Left lobe of liver (tissue), 2 donors: ENCODE data around the gene CACNA1A. TPM values are rescaled to one million over a fixed set of nuclear protein-coding genes. Genes with fewer than 3 reads are reported as not detected.

Source experiments
- ATAC-seq: fragments of 200-7000 bp; cut with Tn5 transposase; one replicate; pipeline ENCODE4 v1.9.1; 2020; ENCODE audit warnings: mild to moderate bottlenecking, moderate library complexity
- DNase-seq: peaks from one replicate; pipeline ENCODE4 v3.0.0-alpha.2; 2020; ENCODE audit warnings: low spot score
- total RNA-seq: library from RNA; stranded (reverse); gene quantifications from one replicate; pipeline ENCODE4 v1.2.1, GENCODE V29; 2021
- donor health status: DM: no; HTN: no; CAD: no; lungs with moderate emphysema.
- donor health status: DM: no; HTN: yes; CAD: no.

Gene CACNA1A
- total RNA-seq, 1 donor from 2014 or later, result 0.30 TPM

DNA sequence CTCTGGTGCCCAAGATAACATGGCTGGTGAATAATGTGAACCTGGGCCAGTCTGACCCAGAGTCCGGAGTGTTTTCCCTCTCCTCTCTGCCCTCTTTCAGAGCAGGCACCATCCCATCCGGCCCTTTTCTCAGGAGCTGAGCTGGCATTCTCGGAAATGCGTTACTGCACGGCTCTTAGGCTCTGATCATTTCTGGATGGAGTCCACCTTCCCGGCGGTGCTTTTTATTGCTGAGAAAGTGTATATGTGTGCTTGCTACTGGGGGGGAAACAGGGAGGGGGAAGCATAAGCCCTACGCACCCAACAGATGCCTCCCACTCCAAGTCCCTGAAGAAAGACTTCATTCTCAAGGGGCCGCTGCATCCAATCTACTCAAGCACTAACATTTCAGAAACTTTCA, 6.6 kb downstream of the CACNA1A start:
- no peak for DNase-seq
- no peak for ATAC-seq

DNA sequence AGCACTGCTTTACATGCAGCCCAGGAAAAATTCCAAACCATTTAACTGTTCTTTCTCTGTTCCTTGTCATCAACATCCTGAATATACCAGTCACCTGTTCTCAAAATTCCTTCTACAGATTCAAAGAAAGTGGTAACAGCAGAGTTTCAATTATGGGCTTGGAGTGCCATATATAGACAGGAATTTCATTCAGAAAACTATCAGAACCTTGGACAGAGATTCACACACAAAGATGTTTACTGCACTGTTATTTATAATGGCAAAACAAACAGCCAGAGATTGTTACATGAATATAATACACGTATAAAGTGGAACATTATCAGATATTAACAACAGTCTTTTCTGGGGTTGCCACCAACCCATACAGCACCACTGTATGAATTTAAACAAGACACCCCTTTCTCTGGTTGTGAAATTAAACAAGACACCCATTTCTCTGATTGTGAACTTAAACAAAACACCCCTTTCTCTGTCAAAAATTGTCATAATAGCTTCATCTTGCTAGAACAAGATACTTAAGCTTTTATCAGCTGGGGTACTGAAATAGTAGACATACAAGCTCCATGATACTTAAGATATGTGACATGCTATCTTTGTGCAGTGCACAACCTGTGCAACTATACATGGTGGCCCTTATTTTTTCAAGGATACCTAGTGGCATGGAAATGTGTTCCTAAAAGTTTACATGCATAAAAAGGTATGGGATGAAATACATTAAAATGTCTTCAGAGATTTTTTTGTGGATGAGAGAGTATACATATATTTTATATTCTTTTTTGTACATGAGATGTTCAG, 12.6 kb downstream of the CACNA1A start:
- no peak for ATAC-seq

DNA sequence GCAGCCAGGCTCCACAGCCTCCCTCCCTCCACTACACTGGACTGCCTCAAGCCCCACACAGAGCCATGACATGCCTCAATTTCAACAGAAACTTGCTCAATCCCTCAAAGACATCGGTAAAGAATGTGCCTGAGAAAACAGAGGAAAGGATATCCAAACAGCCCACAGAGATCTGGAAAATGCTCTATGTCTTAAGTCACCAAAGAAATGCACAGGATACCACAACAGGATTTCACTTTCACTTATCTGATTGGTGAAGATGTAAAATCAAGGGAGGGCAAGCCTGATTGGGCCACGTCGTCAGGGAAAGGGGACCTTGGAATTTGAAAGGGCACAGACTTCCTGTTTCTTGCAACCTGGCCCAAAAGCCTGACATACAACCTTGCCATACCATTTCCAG, 14.2 kb downstream of the CACNA1A start:
- ATAC-seq, result no peak

More for the DNA sequence above, 12.6 kb downstream of the CACNA1A start:
- DNase-seq, result no peak

GRCh38 chr19:13487985-13488384, 18.3 kb downstream of the CACNA1A start:
- ATAC-seq (no peak), DNase-seq (no peak)

More for the DNA sequence above, 14.2 kb downstream of the CACNA1A start:
- DNase-seq, result no peak

- ATAC-seq (no peak), DNase-seq (no peak)
Measured at GRCh38 chr19:13484166-13484565, 22.1 kb downstream of the CACNA1A start.

DNA sequence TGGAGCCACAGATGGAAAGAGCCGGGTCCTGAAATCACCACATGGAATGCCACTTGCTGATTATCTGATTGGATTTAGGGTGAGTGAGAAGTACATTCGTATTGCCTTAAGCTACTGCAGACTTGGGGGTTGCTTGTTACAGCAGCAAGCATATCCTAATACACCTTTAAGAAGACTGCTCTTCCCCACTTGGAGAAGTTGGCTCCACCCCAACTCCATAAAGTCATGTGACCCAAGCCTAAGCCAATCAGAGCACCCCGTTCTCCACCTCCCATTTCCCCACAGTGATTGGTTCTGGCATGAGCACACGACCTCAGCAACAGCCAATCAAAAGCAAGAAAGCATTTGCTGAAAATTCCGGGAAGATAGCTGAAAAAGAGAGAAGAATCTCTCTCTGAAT, 23.1 kb downstream of the CACNA1A start:
- ATAC-seq, result no peak

GRCh38 chr19:13478576-13478975, 27.7 kb downstream of the CACNA1A start:
- DNase-seq (no peak), ATAC-seq (no peak)

More for the DNA sequence above, 23.1 kb downstream of the CACNA1A start:
- DNase-seq, result no peak

- no peak for DNase-seq
Measured at GRCh38 chr19:13476071-13476470, 30.2 kb downstream of the CACNA1A start.

GRCh38 chr19:13475044-13475443, 31.2 kb downstream of the CACNA1A start:
- ATAC-seq (no peak), DNase-seq (no peak)

More at GRCh38 chr19:13476071-13476470, 30.2 kb downstream of the CACNA1A start:
- ATAC-seq, result no peak

DNA sequence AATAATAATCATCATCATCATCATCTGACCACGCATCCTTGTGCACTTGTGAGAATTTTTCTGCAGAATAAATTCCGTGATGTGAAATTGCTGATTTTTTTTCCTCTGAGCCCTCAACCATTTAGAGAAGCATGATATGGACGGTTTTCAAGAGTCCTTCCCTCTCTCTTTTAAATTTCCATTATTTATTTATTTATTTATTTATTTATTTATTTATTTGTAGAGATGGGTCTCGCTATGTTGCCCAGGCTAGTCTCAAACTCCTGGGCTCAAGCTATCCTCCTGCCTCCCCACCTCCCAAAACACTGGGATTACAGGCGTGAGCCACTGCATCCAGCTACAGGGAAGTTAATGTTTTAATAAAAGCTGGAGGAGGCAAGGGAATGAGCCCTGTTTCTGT, 39.6 kb downstream of the CACNA1A start:
- DNase-seq (no peak), ATAC-seq (no peak)

GRCh38 chr19:13463296-13463695, 43.0 kb downstream of the CACNA1A start:
- ATAC-seq, result no peak
- no peak for DNase-seq

GRCh38 chr19:13461536-13461935, 44.7 kb downstream of the CACNA1A start:
- DNase-seq, result no peak
- no peak for ATAC-seq

DNA sequence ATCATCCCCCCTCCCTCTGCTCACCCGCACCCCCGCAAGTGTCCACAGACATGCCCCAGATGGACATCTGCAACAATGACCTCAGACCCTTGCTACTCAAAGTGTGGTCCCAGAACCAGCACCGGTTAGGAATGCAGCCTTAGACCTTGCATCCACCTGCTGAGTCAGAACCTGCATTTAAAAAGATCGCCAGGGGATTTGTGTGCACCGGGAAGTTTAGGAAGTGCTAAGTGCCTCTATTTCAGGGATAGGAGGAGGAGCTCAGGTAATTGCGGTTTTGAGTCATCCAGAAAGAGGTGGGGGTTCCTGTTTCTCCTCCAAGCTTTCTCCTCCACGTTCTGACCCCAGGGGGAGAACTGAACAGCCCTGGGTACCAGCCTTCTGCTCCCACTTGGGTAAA, 46.2 kb downstream of the CACNA1A start:
- ATAC-seq (no peak), DNase-seq (no peak)

DNA sequence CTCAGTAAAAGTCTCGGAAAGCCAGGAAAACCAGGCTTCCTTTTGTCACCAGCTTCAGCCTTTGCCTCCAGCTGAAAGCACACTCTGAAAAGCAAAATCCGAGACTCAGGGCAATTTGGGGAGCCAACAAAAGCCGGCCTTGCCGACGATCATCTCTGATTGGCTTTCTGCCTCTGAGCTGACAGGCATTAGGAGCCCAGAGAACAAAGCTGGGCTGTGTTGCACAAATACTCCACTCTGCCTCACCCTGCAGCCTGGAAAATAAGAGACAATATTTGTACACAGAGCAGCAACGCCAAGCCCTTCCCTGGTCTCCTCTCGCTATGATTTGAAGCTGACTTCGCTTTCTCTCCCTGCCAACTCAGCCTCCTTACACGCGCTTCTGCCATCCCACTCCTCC, 46.9 kb downstream of the CACNA1A start:
- DNase-seq (no peak), ATAC-seq (no peak)

DNA sequence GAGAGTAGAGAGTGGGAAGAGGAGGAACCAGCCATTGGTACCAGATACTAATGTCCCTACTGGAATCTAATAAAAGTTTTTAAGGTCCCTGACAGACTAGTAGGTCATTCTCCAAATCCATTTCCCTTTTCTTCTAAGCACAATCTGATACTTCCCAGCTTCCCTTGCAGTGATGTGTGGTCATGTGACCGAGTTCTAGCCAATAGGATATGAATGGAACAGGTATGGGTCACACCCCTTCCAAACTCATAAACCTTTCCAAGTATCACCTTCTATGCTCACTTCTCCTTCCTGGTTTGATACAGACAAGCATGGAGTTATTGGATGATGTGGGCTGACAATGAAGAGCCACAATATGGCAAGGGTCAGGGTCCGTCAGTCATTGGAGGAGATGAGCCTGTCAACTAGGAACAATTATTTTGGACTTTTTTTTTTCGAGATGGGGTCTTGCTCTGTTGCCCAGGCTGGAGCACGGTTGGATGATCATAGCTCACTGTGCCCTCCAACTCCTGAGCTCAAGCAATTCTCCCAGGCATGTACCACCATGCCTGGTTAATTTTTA, 54.8 kb downstream of the CACNA1A start:
- ATAC-seq, result no peak
- DNase-seq, result no peak

GRCh38 chr19:13447978-13448377, 58.3 kb downstream of the CACNA1A start:
- ATAC-seq, result no peak

GRCh38 chr19:13441810-13442512, 64.3 kb downstream of the CACNA1A start:
- ATAC-seq (peak; percentile 63), DNase-seq (no peak)

More at GRCh38 chr19:13447978-13448377, 58.3 kb downstream of the CACNA1A start:
- no peak for DNase-seq

GRCh38 chr19:13437919-13438618, 68.2 kb downstream of the CACNA1A start:
- ATAC-seq (no peak), DNase-seq (no peak)

DNA sequence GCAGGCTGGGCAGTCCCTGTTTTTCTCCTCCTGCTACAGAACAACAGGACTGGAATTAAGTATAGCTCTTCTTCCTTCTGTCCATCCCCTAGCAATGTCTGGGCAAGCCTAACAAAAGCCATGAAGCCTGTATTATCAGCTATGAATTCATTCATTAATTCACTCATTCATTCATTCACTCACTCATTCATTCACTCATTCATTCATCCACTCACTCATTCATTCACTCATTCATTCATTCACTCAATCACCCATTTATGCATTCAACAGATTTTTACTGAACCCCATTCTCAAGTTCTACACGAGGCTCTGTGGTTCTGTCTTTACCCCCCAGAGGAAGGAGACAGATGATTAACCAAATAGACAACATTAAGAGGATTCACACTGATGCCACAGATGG, 69.9 kb downstream of the CACNA1A start:
- no peak for DNase-seq
- ATAC-seq, result no peak

DNA sequence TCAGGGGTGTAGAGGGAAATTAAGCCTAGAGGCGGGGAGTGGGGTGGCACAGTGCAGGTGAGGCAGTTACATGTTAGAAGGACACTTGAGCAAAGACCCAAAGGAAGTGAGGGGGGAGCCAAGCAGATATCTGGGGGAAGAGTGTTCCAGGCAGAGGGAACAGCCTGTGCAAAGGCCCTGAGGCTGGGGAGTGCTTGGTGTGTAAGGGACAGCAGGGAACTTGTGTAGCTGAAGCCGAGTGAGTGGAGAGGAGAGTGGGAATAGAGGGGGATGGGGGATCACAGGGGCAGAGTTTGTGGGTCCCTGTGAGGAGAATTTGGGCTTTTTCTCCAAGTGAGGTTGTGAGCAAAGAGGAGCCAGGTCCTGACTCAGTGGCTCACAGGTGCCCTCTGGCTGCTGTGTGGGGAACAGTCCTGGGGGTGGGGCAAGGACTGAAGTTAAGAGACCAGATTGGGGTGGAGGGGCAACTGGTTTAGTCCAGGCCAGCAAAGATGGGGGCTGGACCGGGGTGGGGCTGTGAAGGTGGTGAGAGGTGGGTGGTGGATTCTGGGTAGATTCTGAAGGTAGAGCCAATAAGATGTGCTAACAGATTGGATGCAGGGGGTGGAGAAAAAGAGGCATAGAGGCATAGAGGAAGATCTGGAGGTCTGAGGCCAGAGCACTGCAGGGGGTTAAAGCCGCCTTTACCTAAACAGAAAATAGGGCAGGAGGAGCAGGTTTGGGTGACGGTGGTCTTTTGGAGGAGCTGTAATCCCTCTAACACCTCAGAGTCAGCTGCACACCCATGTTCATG, 75.3 kb downstream of the CACNA1A start:
- peak; percentile 82 for ATAC-seq
- DNase-seq, result peak; percentile 51
